Duodenal mucosa (tissue), 2 donors: ENCODE measurements around the gene PLAGL2.

ENCODE experiments used
- H3K27ac ChIP-seq: one replicate; pipeline ENCODE4 v1.7.0; 2013; ENCODE audit warnings: low read depth, low read length
- H3K27me3 ChIP-seq, 2 donors: one replicate each; pipeline ENCODE4 v1.7.0; 2013; ENCODE audit warnings: low read length in 2 of 2, control low read depth in 1 of 2; ENCODE audit not compliant: insufficient read depth in 2 of 2, control insufficient read depth in 1 of 2
- H3K36me3 ChIP-seq, 2 donors: one replicate each; pipeline ENCODE4 v1.7.0; 2013; ENCODE audit warnings: low read length in 2 of 2, control low read depth in 1 of 2; ENCODE audit not compliant: insufficient read depth in 2 of 2, control insufficient read depth in 1 of 2
- H3K4me1 ChIP-seq, 2 donors: one replicate each; pipeline ENCODE4 v1.7.0; 2013; ENCODE audit warnings: low read length in 2 of 2, control low read depth in 1 of 2; ENCODE audit not compliant: insufficient read depth in 2 of 2, control insufficient read depth in 1 of 2
- H3K4me3 ChIP-seq, 2 donors: one replicate each; pipeline ENCODE4 v1.7.0; 2013; ENCODE audit warnings: low read length in 2 of 2, low read depth in 1 of 2
- H3K9ac ChIP-seq, 2 donors: one replicate each; pipeline ENCODE4 v1.7.0; 2013; ENCODE audit warnings: low read length in 2 of 2, low read depth in 1 of 2
- H3K9me3 ChIP-seq, 2 donors: one replicate each; pipeline ENCODE4 v1.7.0; 2013; ENCODE audit warnings: low read length in 2 of 2, control low read depth in 1 of 2; ENCODE audit not compliant: control insufficient read depth in 1 of 2

PLAGL2 gene

GRCh38 chr20:32238483-32239425, 31.2 kb upstream of the PLAGL2 start:
- Histone ChIP-seq H3K9me3 (no peaks in the 10 kb centered on the region), H3K4me3 (no peak overlapping the region), H3K4me1 (peaks cover 23 to 37% of the 10 kb centered on the region in 2 donors), H3K27me3 (no peaks in the 10 kb centered on the region), H3K9ac (no peak overlapping the region), H3K27ac (no peak overlapping the region), H3K36me3 (peaks cover 12 to 23% of the 10 kb centered on the region in 2 donors)

- no peak overlapping the region for H3K4me3 ChIP-seq
- H3K27me3 ChIP-seq, result no peaks in the 10 kb centered on the region
- H3K36me3 ChIP-seq, result peaks cover 24 to 36% of the 10 kb centered on the region in 2 donors
- no peak overlapping the region for H3K9ac ChIP-seq
- H3K4me1 ChIP-seq, result peaks cover 36 to 47% of the 10 kb centered on the region in 2 donors
- H3K9me3 ChIP-seq, result no peaks in the 10 kb centered on the region
- no peak overlapping the region for H3K27ac ChIP-seq
Observed at GRCh38 chr20:32237419-32237818, 29.9 kb upstream of the PLAGL2 start.

- Histone ChIP-seq H3K27ac (no peak overlapping the region), H3K4me3 (no peak overlapping the region), H3K4me1 (peaks cover 41 to 53% of the 10 kb centered on the region in 2 donors), H3K27me3 (no peaks in the 10 kb centered on the region), H3K9ac (peak overlapping the region in 1 of 2 donors; percentile 22), H3K9me3 (no peaks in the 10 kb centered on the region), H3K36me3 (peaks cover 24 to 41% of the 10 kb centered on the region in 2 donors)
Observed at GRCh38 chr20:32236819-32237218, 29.3 kb upstream of the PLAGL2 start.

GRCh38 chr20:32236048-32236533, 28.5 kb upstream of the PLAGL2 start:
- H3K9ac ChIP-seq, result peak overlapping the region in 1 of 2 donors; percentile 22
- no peaks in the 10 kb centered on the region for H3K27me3 ChIP-seq
- H3K4me1 ChIP-seq, result peaks cover 41 to 54% of the 10 kb centered on the region in 2 donors
- peaks cover 30 to 47% of the 10 kb centered on the region in 2 donors for H3K36me3 ChIP-seq
- no peak overlapping the region for H3K4me3 ChIP-seq
- H3K27ac ChIP-seq, result no peak overlapping the region
- no peaks in the 10 kb centered on the region for H3K9me3 ChIP-seq

- H3K27ac ChIP-seq, result no peak overlapping the region
- H3K9ac ChIP-seq, result no peak overlapping the region
- no peak overlapping the region for H3K4me3 ChIP-seq
- H3K9me3 ChIP-seq, result no peaks in the 10 kb centered on the region
- peaks cover 41 to 54% of the 10 kb centered on the region in 2 donors for H3K4me1 ChIP-seq
- peaks cover 33 to 53% of the 10 kb centered on the region in 2 donors for H3K36me3 ChIP-seq
- H3K27me3 ChIP-seq, result no peaks in the 10 kb centered on the region
Observed at GRCh38 chr20:32235331-32236047, 27.9 kb upstream of the PLAGL2 start.

GRCh38 chr20:32234135-32234808, 26.7 kb upstream of the PLAGL2 start:
- Histone ChIP-seq H3K27ac (no peak overlapping the region), H3K4me1 (peaks cover 45 to 59% of the 10 kb centered on the region in 2 donors), H3K27me3 (no peaks in the 10 kb centered on the region), H3K9ac (no peak overlapping the region), H3K36me3 (peaks cover 33 to 53% of the 10 kb centered on the region in 2 donors), H3K4me3 (no peak overlapping the region), H3K9me3 (no peaks in the 10 kb centered on the region)

- Histone ChIP-seq H3K27ac (no peak overlapping the region), H3K4me1 (peaks cover 52 to 69% of the 10 kb centered on the region in 2 donors), H3K9me3 (no peaks in the 10 kb centered on the region), H3K9ac (no peak overlapping the region), H3K4me3 (no peak overlapping the region), H3K27me3 (no peaks in the 10 kb centered on the region), H3K36me3 (peaks cover 37 to 57% of the 10 kb centered on the region in 2 donors)
Observed at GRCh38 chr20:32233286-32233685, 25.7 kb upstream of the PLAGL2 start.

- Histone ChIP-seq H3K9ac (no peak overlapping the region), H3K27me3 (no peaks in the 10 kb centered on the region), H3K4me3 (no peak overlapping the region), H3K9me3 (no peaks in the 10 kb centered on the region), H3K27ac (no peak overlapping the region), H3K36me3 (peaks cover 40 to 60% of the 10 kb centered on the region in 2 donors), H3K4me1 (peaks cover 59 to 77% of the 10 kb centered on the region in 2 donors)
Observed at GRCh38 chr20:32232326-32232886, 24.9 kb upstream of the PLAGL2 start.

- peaks cover 59 to 80% of the 10 kb centered on the region in 2 donors for H3K4me1 ChIP-seq
- no peak overlapping the region for H3K4me3 ChIP-seq
- peaks cover 40 to 60% of the 10 kb centered on the region in 2 donors for H3K36me3 ChIP-seq
- H3K27ac ChIP-seq, result no peak overlapping the region
- no peaks in the 10 kb centered on the region for H3K9me3 ChIP-seq
- H3K9ac ChIP-seq, result no peak overlapping the region
- H3K27me3 ChIP-seq, result no peaks in the 10 kb centered on the region
Observed at GRCh38 chr20:32231847-32232246, 24.3 kb upstream of the PLAGL2 start.
